MM.1S (cell line): ENCODE results near the gene HGD.

Source experiments
- CTCF ChIP-seq: fragments of 300-600 bp; sonication (generic); IDR thresholded peaks from 2 replicates; pipeline ENCODE4 v1.5.1; 2016; ENCODE audit warnings: antibody characterized with exemption, low read length, mixed read lengths
- EZH2 ChIP-seq: fragments of 300-600 bp; sonication (generic); optimal IDR thresholded peaks from 2 replicates; pipeline ENCODE3; 2017; ENCODE audit warnings: low read depth, mild to moderate bottlenecking, antibody characterized with exemption, low read length, mixed read lengths
- EZH2phosphoT487 ChIP-seq: fragments of 300-600 bp; sonication (generic); IDR thresholded peaks from 2 replicates; pipeline ENCODE4 v1.6.1; 2018; ENCODE audit warnings: antibody characterized with exemption, low read length

DNA sequence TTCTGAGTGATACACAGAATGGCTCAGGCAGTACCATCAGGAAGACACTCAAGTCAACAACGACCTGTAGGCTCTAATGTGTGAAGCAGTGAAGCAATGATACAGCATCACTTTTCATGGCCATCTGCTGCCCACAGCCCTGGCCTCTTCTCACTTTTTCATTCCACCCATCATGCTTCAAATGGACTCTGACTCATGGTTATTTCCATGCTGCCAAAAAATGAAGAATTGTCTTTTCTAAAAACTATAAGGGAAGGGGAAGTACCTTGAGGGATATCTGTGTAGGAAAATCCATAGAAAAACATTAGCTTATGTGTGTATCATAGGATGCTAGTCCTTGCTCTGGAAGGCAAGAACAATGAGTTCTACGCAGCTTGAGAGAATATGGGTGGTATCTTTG is 11.5 kb downstream of the HGD start:
- no peak for TF ChIP-seq EZH2
- TF ChIP-seq CTCF: no peak
- no peak for TF ChIP-seq EZH2phosphoT487
